BE2C (cell line): ENCODE data around the gene MGME1.
"Not testable (repeated sequence)": the region's sequence is repeated elsewhere in the genome, so short reads cannot be mapped to it uniquely, and the experiment has no call there.

Experiments used
- DNase-seq: peaks from one replicate; pipeline ENCODE4 v3.0.0-alpha.2; 2020
- H3K27me3 ChIP-seq: fragments of 250-450 bp; sonication (Bioruptor Pico); 2 replicates; pipeline ENCODE4 v1.5.1; 2020; ENCODE audit warnings: mild to moderate bottlenecking
- H3K36me3 ChIP-seq: fragments of 250-450 bp; sonication (Bioruptor Pico); 2 replicates; pipeline ENCODE4 v1.5.1; 2020; ENCODE audit warnings: mild to moderate bottlenecking
- H3K4me1 ChIP-seq: fragments of 250-450 bp; sonication (Bioruptor Pico); 2 replicates; pipeline ENCODE4 v1.5.1; 2020
- H3K4me3 ChIP-seq: 2 replicates; pipeline ENCODE4 v1.5.1; 2011; ENCODE audit warnings: low read depth, low read length
- H3K9me3 ChIP-seq: fragments of 250-450 bp; sonication (Bioruptor Pico); 2 replicates; pipeline ENCODE4 v1.5.1; 2020
- TF ChIP-seq, protein P1 (sequence below): IDR thresholded peaks from 2 replicates; pipeline ENCODE4 v1.5.1; 2012; ENCODE audit warnings: mild to moderate bottlenecking, low read depth, low read length

The MGME1 gene

DNA sequence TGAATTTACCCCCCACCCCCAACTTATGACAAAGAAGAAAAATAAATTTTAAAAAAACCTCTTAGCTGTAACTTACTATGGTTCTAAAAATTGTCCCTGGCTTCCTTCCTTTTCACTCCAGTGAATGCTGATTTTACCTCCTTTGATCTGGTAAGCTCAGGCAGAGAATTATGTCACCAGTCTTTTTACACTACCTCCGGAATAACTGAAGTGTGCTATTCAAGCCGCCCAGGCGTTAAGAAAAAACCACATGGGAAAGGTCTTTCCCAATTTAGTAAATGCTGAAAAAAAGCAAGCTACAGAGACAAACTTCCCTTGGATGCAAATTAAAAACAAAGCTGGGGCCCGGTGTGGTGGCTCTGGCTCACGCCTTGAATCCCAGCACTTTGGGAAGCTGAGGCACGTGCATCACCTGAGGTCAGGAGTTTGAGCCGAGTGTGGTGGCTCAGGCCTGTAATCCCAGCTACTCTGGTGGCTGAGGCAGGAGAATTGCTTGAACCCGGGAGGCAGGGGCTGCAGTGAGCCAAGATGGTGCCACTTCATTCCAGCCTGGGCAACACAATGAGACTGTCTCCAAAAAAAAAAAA is 12.6 kb upstream of the MGME1 start:
- Histone ChIP-seq H3K9me3 (no peaks in the 10 kb centered on the region), H3K4me1 (peaks cover 19% of the 10 kb centered on the region), H3K36me3 (peaks cover 79% of the 10 kb centered on the region), H3K27me3 (no peaks in the 10 kb centered on the region), H3K4me3 (no peak overlapping the region)
- DNase-seq: no peak
- TF ChIP-seq, protein P1, sequence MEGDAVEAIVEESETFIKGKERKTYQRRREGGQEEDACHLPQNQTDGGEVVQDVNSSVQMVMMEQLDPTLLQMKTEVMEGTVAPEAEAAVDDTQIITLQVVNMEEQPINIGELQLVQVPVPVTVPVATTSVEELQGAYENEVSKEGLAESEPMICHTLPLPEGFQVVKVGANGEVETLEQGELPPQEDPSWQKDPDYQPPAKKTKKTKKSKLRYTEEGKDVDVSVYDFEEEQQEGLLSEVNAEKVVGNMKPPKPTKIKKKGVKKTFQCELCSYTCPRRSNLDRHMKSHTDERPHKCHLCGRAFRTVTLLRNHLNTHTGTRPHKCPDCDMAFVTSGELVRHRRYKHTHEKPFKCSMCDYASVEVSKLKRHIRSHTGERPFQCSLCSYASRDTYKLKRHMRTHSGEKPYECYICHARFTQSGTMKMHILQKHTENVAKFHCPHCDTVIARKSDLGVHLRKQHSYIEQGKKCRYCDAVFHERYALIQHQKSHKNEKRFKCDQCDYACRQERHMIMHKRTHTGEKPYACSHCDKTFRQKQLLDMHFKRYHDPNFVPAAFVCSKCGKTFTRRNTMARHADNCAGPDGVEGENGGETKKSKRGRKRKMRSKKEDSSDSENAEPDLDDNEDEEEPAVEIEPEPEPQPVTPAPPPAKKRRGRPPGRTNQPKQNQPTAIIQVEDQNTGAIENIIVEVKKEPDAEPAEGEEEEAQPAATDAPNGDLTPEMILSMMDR: no peak

DNA sequence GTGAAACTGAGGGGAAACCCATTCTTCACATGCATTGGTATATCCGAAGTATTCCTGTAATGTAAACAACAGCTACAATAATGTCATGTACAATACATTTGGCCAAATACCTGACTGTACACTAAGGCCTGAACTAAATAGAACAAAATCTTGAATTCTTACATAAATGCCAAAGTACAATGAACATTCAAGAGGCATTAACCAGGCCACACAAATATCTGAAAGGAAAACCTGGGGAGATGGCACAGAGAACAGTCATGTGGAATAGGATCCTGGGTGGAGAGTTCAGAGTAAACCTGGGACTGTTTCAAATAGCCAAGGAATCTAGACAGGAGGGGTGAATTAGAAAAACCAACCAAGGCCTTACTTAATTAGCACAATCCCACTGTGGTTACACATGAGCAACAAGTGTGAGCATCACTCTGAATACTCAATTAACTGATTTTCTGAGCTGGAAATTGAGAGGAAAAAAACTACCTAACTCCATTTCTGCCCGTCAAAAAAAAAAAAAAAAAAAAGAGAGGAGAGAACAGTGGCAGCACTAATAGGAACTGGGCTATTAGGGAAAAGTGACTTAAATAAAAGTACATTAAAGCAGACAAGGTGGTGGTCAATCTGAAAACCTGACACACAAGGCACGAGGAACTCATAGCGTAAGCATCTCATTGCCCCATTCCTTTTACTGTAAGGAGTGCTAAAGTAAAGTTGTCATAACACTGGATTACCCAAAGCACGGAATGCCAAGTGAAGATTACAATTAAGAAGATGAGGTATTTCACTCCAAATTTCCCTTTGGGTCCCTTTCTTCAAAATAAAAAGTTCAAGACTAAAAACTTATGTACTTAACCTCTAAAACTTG is 11.1 kb upstream of the MGME1 start:
- TF ChIP-seq, protein P1: no peak

DNA sequence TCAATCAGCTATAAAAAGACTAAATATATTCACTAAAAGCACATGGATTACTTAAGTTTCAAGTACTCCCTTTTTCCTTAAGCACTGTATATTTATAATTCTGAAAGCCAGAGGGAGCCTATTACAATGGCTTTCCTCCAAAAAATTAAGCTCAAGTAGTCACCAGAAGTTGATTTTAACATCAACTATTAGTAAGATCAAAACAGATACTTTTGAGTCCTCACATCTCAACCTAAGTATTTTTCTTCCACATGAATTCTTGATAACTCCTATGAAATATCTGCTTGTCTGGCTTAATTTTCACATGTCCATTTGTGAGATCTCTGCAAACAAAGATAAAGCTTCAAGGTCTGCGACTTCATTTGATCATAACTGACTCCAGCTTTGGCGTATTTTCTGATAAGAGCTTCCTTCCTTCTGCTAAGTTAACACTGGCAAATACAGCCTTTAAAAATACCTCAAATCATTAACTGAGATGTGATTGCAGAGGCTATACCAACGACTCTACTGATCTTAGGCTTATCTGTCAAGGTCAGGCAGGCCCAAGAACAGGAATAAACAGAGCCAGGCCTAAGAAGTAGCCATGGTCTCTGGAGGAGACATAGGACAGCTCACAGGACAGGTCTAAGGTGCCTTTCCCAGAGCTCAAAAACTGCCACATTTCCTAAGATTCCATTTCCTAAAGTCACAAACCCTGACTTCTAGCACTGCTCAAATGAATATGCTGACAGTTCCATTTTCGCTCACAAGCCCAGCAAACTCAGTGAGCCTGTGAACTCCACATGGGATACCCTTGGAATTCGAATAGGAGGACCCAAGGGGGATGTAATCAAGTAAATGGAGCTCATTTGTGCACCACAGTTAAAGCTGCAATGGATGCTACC is 10.2 kb upstream of the MGME1 start:
- Histone ChIP-seq H3K4me3 (no peak overlapping the region), H3K9me3 (no peaks in the 10 kb centered on the region), H3K36me3 (peaks cover 69% of the 10 kb centered on the region), H3K27me3 (no peaks in the 10 kb centered on the region), H3K4me1 (peaks cover 32% of the 10 kb centered on the region)
- TF ChIP-seq, protein P1: no peak
- no peak for DNase-seq

More for the DNA sequence above, 11.1 kb upstream of the MGME1 start:
- Histone ChIP-seq H3K27me3 (no peaks in the 10 kb centered on the region), H3K4me3 (no peak overlapping the region), H3K36me3 (peaks cover 69% of the 10 kb centered on the region), H3K4me1 (peaks cover 28% of the 10 kb centered on the region), H3K9me3 (no peaks in the 10 kb centered on the region)
- DNase-seq: no peak

GRCh38 chr20:17959257-17959627 is 9.6 kb upstream of the MGME1 start:
- H3K36me3 ChIP-seq: peaks cover 69% of the 10 kb centered on the region
- DNase-seq: no peak

DNA sequence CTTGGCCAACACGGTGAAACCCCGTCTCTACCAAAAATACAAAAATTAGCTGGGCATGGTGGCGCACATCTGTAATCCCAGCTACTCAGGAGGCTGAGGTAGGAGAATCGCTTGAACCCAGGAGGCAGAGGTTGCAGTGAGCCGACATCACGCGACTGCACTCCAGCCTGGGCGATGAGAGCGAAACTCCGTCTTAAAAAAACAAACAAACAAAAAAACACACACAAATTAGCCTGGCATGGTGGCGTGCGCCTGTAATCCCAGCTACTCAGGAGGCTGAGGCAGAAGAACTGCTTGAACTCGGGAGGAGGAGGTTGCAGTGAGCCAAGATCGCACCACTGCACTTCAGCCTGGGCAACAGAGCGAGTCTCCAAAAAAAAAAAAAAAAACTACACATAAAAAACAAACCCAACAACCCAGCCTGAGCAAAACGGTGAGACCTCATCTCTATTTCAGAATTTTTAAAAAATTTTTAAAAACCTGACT is 8.4 kb upstream of the MGME1 start:
- H3K36me3 ChIP-seq: peaks cover 67% of the 10 kb centered on the region
- H3K9me3 ChIP-seq, DNase-seq, H3K27me3 ChIP-seq, H3K4me3 ChIP-seq: not testable (repeated sequence)
- peaks cover 41% of the 10 kb centered on the region for H3K4me1 ChIP-seq

More at GRCh38 chr20:17959257-17959627, 9.6 kb upstream of the MGME1 start:
- Histone ChIP-seq H3K4me1 (peaks cover 35% of the 10 kb centered on the region), H3K9me3 (no peaks in the 10 kb centered on the region), H3K4me3 (no peak overlapping the region), H3K27me3 (no peaks in the 10 kb centered on the region)
- TF ChIP-seq, protein P1: no peak

- DNase-seq: no peak
- no peak overlapping the region for H3K4me3 ChIP-seq
- H3K9me3 ChIP-seq: no peaks in the 10 kb centered on the region
- H3K27me3 ChIP-seq: no peaks in the 10 kb centered on the region
- H3K4me1 ChIP-seq: peaks cover 41% of the 10 kb centered on the region
- peaks cover 66% of the 10 kb centered on the region for H3K36me3 ChIP-seq
- TF ChIP-seq, protein P1: no peak
Measured at GRCh38 chr20:17960927-17961586, 7.8 kb upstream of the MGME1 start.
